HG03354 (cell line): ENCODE data around the gene COPA.

Source experiments
- ATAC-seq: cut with Tn5 transposase; IDR thresholded peaks from one replicate; pipeline ENCODE4 v1.9.1; 2021; ENCODE audit warnings: mild to moderate bottlenecking; ENCODE audit not compliant: unreplicated experiment, poor library complexity, severe bottlenecking

The COPA gene

GRCh38 chr1:160363951-160364735 is 21.1 kb upstream of the COPA start:
- no peak for ATAC-seq

- ATAC-seq: no peak
Measured at GRCh38 chr1:160363010-160363409, 20.0 kb upstream of the COPA start.

- no peak for ATAC-seq
Measured at GRCh38 chr1:160362168-160362957, 19.3 kb upstream of the COPA start.

DNA sequence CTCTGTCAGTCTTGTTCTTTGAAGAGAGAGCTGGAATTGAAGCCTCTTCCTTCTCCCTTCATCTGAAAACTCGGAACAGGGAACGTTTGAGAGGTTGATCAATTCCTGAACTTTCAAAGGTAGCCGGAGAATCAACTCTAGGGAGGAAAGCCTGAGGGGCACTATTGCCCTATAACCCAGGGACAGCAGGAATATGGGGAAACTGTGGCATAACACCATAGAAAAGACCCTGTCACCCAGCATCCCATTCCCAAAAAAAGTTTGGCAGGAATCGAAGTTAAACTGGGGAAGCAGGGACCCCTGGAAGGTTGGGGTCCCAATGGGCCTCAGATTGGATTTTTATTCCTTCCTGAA is 18.7 kb upstream of the COPA start:
- no peak for ATAC-seq

DNA sequence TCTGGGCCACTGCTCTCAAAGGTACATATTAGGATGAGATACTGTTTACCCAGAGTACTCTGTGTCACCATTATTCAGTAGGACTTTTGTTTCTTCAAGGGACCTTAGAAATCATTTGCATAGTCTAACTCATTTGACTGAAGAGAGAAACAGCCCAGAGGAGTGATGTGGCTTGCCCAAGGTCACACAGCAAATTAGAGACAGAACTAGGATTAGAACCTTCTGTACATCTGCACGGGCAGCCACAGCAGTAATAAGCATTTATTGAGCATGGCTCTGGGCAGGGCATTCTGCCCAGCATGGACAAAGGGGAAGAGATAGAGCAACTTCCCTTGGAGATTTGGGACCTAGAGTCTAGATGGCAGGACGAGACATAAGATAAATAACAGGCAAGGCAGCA is 18.1 kb upstream of the COPA start:
- ATAC-seq: no peak

- no peak for ATAC-seq
Measured at GRCh38 chr1:160360227-160360695, 17.2 kb upstream of the COPA start.

GRCh38 chr1:160359559-160360226 is 16.6 kb upstream of the COPA start:
- ATAC-seq: no peak

- ATAC-seq: no peak
Measured at GRCh38 chr1:160358073-160358472, 15.0 kb upstream of the COPA start.

GRCh38 chr1:160357286-160358002 is 14.4 kb upstream of the COPA start:
- no peak for ATAC-seq

DNA sequence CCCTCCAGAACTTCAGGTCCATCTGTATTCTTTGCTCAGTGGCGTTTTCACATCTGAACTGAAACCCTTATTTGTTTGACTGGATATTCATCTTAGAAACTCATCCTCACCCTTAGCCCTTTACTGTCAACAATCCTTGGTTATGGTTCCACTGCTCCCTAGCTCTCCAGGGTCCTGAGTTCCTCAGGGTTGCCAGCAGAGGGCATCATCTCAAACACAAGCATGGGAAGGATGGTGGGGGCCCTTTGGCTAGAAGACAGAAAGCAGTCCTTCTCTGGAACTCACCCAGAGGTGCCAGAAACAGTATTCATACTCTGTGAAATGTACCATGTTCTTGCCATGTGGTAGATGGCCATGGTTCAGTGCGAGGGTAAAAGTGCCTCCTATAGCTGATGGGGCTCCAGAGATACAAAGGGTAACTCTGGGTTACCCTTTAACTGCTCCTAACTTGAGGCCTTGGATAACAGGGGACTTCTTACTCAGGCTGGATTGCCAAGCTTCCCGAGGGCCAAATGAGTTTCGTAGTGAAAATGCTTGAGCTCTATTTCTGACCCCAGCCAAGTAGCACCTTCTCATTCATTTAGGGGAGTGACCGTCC is 11.4 kb upstream of the COPA start:
- no peak for ATAC-seq

DNA sequence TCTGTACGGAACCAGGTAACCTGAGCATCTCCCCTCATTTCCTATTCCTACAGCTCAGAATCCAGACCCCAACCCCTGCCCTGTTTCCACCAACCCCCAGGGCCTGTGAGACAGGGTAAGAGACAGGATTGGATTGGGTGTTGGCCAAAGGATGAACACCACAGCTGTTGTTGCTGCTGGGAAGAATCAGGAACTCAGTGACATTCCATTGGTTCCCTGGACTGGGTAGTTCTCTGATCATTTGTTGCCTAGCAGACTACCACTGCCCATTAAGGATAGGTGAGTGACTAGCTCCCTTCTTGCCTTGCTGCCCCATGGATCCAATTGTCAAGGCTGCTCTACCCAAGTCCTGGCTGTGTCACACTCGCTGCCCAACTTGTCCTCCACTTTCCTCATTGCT is 10.2 kb upstream of the COPA start:
- ATAC-seq: no peak

DNA sequence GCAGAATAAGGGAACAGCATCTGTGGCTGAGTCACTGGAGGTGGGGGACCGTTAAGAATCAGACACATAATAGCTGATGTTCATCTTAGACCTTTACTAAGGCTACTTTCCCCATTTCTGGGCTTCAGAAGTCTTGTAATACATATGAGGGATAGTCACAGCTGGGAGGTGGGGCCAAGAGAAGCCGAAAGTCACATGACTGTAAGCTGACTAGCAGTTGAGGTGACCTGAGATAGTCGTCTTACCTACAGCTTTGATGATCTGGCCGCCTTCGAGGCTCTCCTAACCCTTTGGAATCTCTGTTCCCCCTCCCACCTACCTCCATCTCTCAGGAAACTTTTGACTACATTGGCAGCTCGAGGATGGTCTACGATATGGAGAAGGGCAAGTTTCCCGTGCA is 9.5 kb upstream of the COPA start:
- no peak for ATAC-seq

- ATAC-seq: no peak
Measured at GRCh38 chr1:160351629-160352028, 8.6 kb upstream of the COPA start.

GRCh38 chr1:160346958-160347357 is 3.9 kb upstream of the COPA start:
- no peak for ATAC-seq

- no peak for ATAC-seq
Measured at GRCh38 chr1:160346463-160346862, 3.4 kb upstream of the COPA start.

- ATAC-seq: no peak
Measured at GRCh38 chr1:160344936-160345335, 1.9 kb upstream of the COPA start.

GRCh38 chr1:160344241-160344640 is 1.2 kb upstream of the COPA start:
- no peak for ATAC-seq

DNA sequence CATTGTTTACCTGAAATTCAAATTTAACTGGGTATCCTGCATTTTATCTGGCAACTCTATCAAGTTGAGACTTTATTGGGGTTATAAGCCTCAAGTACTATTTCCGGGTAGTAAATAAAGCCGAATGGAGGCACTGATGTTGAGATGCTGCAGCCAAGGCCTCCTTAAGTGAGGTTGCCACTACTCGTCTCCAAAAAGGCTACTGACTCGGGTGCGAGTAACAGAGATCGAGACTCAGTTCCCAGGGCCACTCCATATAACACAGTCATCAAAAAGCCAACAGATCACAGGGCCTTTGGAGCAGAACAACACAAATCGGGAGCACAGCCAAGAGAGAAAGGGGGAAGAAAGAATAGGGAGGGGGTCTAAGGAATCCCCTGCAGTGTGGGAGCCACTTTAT is 524 bp downstream of the COPA start:
- no peak for ATAC-seq

DNA sequence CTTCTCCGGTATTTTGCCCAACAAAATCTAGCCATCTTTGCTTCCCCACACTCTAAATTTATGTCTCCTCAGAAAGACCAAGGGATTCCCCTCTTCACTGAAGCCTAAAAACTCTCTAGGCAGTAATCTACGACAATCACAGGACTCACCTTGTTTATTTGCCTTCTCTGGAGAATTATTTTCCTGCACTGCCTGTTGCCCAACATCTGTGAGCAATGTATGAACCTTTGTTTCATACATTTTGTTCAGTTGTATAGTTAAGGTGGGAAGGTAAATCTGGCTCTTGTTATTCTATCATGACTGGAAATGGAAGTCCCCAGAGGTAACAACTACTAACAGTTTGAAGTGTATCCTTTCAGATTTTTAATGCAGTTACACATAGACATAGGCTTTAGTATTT is 2.2 kb downstream of the COPA start:
- no peak for ATAC-seq

DNA sequence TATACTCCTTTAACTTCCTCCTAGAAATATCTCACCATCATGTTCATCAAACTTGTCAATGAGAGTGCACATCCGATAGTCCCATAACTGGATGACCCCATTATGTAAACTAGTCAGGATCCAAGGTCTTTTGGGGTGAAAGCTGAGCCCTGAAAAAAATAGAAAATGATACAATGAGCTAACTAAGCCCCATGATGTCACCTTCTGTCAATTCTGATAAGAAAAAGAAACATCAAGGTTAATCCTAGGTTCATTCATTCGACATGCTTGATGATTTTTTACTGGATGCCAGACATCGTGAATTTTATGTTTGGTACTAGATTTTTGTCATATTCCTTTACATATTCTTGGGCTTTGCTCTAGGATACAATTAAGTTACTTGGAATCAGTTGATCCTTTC is 2.9 kb downstream of the COPA start:
- no peak for ATAC-seq
